ENCODE data around the gene CDK18.
A peak's percentile ranks its signal among the peaks of the same experiment; 100 is the strongest.

CDK18 gene

GRCh38 chr1:205580140-205580922 is 75.9 kb downstream of the CDK18 start:
- POLR2A ChIA-PET: no interaction called here
- Histone ChIP-seq H3K4me1 (ENCODE audit: control insufficient read depth, insufficient read depth, low read length) (no peaks in the 10 kb centered on the region), H3K27ac (ENCODE audit: extremely low read depth, low read depth, low read length) (no peak overlapping the region), H3K36me3 (ENCODE audit: control insufficient read depth in 2 of 2, insufficient read depth in 1 of 2, low read length in 2 of 2) (no peaks in the 10 kb centered on the region), H3K4me3 (ENCODE audit: low read depth, low read length) (no peak overlapping the region), H3K9me3 (ENCODE audit: control insufficient read depth, insufficient read depth, low read depth, low read length) (no peaks in the 10 kb centered on the region)
- TF ChIP-seq KLF17 (tag by site-specific recombination; IDR thresholded peaks at IDR 0.05) (peak; percentile 79), ZBTB48 (tag by site-specific recombination; IDR thresholded peaks at IDR 0.05) (no peak), PRDM6 (tag by site-specific recombination; IDR thresholded peaks at IDR 0.05) (no peak)
- CTCF ChIA-PET: interaction anchor here (0.7 to 1.0 kb wide), 2 partner anchors 8 to 1130 kb away, joined by 3 read pairs; no protein-coding TSS in a partner anchor

- ChIA-PET POLR2A (no interaction called here), CTCF (interaction anchor here (1.4 kb wide), 1 partner anchor 78 kb away, joined by 4 read pairs; no protein-coding TSS in a partner anchor)
- Histone ChIP-seq H3K36me3 (ENCODE audit: control insufficient read depth in 2 of 2, insufficient read depth in 1 of 2, low read length in 2 of 2) (no peaks in the 10 kb centered on the region), H3K4me3 (ENCODE audit: low read depth, low read length) (no peak overlapping the region), H3K9me3 (ENCODE audit: control insufficient read depth, insufficient read depth, low read depth, low read length) (no peaks in the 10 kb centered on the region), H3K4me1 (ENCODE audit: control insufficient read depth, insufficient read depth, low read length) (no peaks in the 10 kb centered on the region), H3K27ac (ENCODE audit: extremely low read depth, low read depth, low read length) (no peak overlapping the region)
- TF ChIP-seq GLIS2 (tag by site-specific recombination; IDR thresholded peaks at IDR 0.05) (no peak), ZEB2 (tag by site-specific recombination; IDR thresholded peaks at IDR 0.05) (no peak), ZNF221 (tag by site-specific recombination; IDR thresholded peaks at IDR 0.05; ENCODE audit: borderline replicate concordance) (no peak), PATZ1 (tag by site-specific recombination; IDR thresholded peaks at IDR 0.05) (no peak), ZNF747 (tag by site-specific recombination; IDR thresholded peaks at IDR 0.05) (no peak), BCL11B (tag by site-specific recombination; IDR thresholded peaks at IDR 0.05; ENCODE audit: low read depth) (no peak), PRDM6 (tag by site-specific recombination; IDR thresholded peaks at IDR 0.05) (no peak), PRDM2 (tag by site-specific recombination; IDR thresholded peaks at IDR 0.05; ENCODE audit: borderline replicate concordance) (no peak), ZBTB49 (tag by site-specific recombination; IDR thresholded peaks at IDR 0.05; ENCODE audit: low read depth) (no peak), ZNF670 (tag by site-specific recombination; IDR thresholded peaks at IDR 0.05; ENCODE audit: low read depth) (no peak), ZNF426 (tag by site-specific recombination; IDR thresholded peaks at IDR 0.05) (no peak), WT1 (tag by site-specific recombination; IDR thresholded peaks at IDR 0.05) (no peak), ZNF585B (tag by site-specific recombination; IDR thresholded peaks at IDR 0.05) (no peak), ZBTB8A (tag by site-specific recombination; IDR thresholded peaks at IDR 0.05) (no peak)
Measured at GRCh38 chr1:205580923-205581180, 76.4 kb downstream of the CDK18 start.

All from HEK293 (cell line).